Epithelial cell of esophagus (primary cell): ENCODE data around the gene SND1.

Experiments used
- DNase-seq: peaks from one replicate; pipeline ENCODE4 v3.0.0; 2010; ENCODE audit warnings: low read depth
- H3K4me3 ChIP-seq: 2 replicates; pipeline ENCODE4 v1.5.1; 2011; ENCODE audit warnings: mild to moderate bottlenecking, low read length, control low read depth
- TF ChIP-seq, protein P1 (sequence below): IDR thresholded peaks from 2 replicates; pipeline ENCODE4 v1.5.1; 2011; ENCODE audit warnings: low read depth, mild to moderate bottlenecking, low read length, control low read depth, inconsistent platforms; ENCODE audit not compliant: insufficient read depth; ENCODE audit errors: missing control alignments

SND1 gene

DNA sequence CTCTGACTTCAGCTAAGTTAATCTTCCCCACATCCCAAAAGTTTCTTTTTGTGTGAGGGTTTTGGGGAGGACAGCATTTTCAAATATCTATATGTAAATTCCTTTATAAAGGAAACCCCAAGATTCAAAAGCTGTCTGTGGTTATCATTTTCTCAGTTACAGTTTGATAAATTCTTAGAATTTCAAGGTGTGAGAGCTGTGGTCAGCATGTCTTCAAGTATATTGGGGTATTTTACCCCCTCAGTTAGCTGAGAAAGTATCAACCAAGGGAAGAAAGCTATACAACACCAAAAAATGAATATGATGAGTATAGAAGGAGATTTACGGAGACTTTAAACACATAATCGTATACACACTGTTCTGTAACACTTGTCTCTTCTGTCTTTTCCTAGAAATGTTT lies 109.2 kb downstream of the SND1 start:
- TF ChIP-seq, protein P1, sequence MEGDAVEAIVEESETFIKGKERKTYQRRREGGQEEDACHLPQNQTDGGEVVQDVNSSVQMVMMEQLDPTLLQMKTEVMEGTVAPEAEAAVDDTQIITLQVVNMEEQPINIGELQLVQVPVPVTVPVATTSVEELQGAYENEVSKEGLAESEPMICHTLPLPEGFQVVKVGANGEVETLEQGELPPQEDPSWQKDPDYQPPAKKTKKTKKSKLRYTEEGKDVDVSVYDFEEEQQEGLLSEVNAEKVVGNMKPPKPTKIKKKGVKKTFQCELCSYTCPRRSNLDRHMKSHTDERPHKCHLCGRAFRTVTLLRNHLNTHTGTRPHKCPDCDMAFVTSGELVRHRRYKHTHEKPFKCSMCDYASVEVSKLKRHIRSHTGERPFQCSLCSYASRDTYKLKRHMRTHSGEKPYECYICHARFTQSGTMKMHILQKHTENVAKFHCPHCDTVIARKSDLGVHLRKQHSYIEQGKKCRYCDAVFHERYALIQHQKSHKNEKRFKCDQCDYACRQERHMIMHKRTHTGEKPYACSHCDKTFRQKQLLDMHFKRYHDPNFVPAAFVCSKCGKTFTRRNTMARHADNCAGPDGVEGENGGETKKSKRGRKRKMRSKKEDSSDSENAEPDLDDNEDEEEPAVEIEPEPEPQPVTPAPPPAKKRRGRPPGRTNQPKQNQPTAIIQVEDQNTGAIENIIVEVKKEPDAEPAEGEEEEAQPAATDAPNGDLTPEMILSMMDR: no peak
- H3K4me3 ChIP-seq: no peak overlapping the region
- DNase-seq: no peak

GRCh38 chr7:127764681-127765080 lies 112.7 kb downstream of the SND1 start:
- no peak overlapping the region for H3K4me3 ChIP-seq
- TF ChIP-seq, protein P1: no peak
- DNase-seq: no peak

DNA sequence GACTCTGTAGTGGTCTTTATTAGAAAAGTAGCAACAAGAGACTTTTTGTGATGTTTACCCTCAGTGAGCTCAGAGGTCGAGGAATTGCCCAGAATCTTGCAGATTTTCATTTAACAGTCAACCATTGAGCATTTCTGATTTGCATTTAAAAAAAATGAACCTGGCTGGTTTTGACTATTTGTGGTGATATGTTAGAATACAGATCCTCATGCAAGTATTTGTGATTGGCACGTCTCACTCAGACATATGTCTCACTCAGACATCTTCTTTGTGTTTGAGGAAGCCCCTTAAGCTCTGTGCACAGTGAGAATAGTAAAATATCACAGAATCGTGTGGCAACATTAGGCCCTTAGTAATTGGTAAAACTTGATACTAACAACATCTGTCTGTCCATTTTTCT lies 113.2 kb downstream of the SND1 start:
- TF ChIP-seq, protein P1: no peak
- no peak for DNase-seq

GRCh38 chr7:127766831-127767459 lies 115.0 kb downstream of the SND1 start:
- DNase-seq: no peak
- H3K4me3 ChIP-seq: no peak overlapping the region
- TF ChIP-seq, protein P1: no peak

More for the DNA sequence above, 113.2 kb downstream of the SND1 start:
- H3K4me3 ChIP-seq: no peak overlapping the region

DNA sequence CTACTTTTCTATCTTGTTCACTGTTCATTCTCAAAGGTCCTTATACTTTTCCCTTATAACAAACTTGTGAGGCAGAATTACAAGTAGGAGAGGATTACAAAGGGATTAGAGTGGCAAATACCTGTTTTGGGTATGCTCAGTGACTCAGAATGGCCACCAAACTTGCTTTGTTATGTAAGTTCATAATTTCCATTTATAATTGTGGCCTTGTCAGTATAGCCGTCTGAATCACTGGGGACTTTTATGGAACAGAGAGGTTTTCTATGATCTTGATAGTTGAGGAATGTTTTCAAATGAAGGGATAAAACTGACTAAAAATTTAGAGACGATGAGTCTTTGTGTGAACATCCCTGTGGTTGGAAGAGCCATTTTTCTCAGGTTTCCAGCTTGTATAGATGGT lies 116.2 kb downstream of the SND1 start:
- DNase-seq: peak; percentile 65
- TF ChIP-seq, protein P1: no peak
- no peak overlapping the region for H3K4me3 ChIP-seq

DNA sequence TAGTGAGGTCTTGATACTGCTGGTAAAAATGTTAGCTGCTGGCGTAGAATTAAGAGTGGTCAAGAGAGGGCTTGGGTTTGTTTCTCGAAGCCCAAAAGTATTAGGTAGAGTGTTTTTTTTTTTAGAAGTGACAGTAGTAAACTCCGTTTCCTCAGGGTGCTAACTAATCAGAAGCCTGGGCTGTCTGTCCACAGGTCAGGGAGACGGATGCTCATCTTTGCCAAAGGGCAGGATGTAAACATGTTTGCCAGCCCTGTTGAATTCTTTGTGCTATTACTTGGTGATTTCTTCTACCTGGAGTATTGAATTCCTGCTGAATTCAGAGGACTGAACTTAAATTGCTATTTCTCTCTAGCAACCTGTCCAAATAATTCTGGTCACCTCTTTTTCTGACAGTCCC lies 117.1 kb downstream of the SND1 start:
- no peak for DNase-seq
- no peak overlapping the region for H3K4me3 ChIP-seq
- TF ChIP-seq, protein P1: no peak
